ENCODE data around the gene SH3BGRL3. TPM values are rescaled to one million over a fixed set of nuclear protein-coding genes. Genes with fewer than 3 reads are reported as not detected.

The SH3BGRL3 gene
- total RNA-seq, 1 donor: 30.8 TPM

DNA sequence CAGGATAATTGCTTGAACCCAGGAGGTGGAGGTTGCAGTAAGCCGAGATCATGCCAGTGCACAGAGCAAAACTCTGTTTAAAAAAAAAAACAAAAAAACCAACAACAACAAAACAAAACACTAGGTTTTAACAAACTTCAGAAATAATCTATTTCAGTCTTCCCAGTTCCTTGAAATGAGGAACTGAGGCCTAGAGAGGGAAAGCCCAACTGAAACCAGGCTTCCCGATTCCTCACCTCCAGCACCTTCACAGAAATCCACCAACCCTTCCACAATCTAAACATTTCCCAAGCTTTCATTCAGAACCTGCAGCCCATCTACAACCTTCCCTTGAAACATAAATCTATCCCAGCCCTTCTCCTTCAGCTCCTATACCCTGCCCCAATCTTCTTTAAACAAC is 37.3 kb downstream of the SH3BGRL3 start:
- no peak for DNase-seq (ENCODE audit: insufficient read length, low spot score, missing footprints)
- Histone ChIP-seq H3K27ac (ENCODE audit: low read depth, low read length) (no peak overlapping the region), H3K79me2 (ENCODE audit: insufficient read depth, low read length) (no peaks in the 10 kb centered on the region), H3K4me2 (ENCODE audit: insufficient read depth, low read length) (no peak overlapping the region), H3K27me3 (ENCODE audit: insufficient read depth, low read length) (peaks cover 10% of the 10 kb centered on the region), H3K4me1 (ENCODE audit: insufficient read depth, low read length) (peaks cover 5% of the 10 kb centered on the region), H3K9me3 (ENCODE audit: low read depth, low read length) (no peaks in the 10 kb centered on the region), H2AFZ (ENCODE audit: low read length) (no peak overlapping the region), H3K36me3 (ENCODE audit: insufficient read depth, low read length) (no peaks in the 10 kb centered on the region), H3K4me3 (ENCODE audit: insufficient read depth, low read length) (no peak overlapping the region), H4K20me1 (ENCODE audit: insufficient read depth, low read length) (no peaks in the 10 kb centered on the region)
- TF ChIP-seq, protein P1, sequence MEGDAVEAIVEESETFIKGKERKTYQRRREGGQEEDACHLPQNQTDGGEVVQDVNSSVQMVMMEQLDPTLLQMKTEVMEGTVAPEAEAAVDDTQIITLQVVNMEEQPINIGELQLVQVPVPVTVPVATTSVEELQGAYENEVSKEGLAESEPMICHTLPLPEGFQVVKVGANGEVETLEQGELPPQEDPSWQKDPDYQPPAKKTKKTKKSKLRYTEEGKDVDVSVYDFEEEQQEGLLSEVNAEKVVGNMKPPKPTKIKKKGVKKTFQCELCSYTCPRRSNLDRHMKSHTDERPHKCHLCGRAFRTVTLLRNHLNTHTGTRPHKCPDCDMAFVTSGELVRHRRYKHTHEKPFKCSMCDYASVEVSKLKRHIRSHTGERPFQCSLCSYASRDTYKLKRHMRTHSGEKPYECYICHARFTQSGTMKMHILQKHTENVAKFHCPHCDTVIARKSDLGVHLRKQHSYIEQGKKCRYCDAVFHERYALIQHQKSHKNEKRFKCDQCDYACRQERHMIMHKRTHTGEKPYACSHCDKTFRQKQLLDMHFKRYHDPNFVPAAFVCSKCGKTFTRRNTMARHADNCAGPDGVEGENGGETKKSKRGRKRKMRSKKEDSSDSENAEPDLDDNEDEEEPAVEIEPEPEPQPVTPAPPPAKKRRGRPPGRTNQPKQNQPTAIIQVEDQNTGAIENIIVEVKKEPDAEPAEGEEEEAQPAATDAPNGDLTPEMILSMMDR (IDR thresholded peaks at IDR 0.05; ENCODE audit: extremely low read depth, low read depth, low read length): no peak

GRCh38 chr1:26317612-26318337 is 37.9 kb downstream of the SH3BGRL3 start, which contains the start of gene CD52:
Gene CD52 (plus strand): TSS chr1:26317958. CDS start chr1:26318018, 60 bp downstream.
- peak within 1 kb of the TSS; percentile 3 for H2AFZ ChIP-seq (ENCODE audit: low read length)
- peaks cover 5% of the 10 kb centered on the region for H3K4me1 ChIP-seq (ENCODE audit: insufficient read depth, low read length)
- TF ChIP-seq, protein P1 (IDR thresholded peaks at IDR 0.05; ENCODE audit: extremely low read depth, low read depth, low read length): no peak
- H3K36me3 ChIP-seq (ENCODE audit: insufficient read depth, low read length): no peaks in the 10 kb centered on the region
- no peak within 1 kb of the TSS for H3K27ac ChIP-seq (ENCODE audit: low read depth, low read length)
- H3K9me3 ChIP-seq (ENCODE audit: low read depth, low read length): no peaks in the 10 kb centered on the region
- H4K20me1 ChIP-seq (ENCODE audit: insufficient read depth, low read length): no peaks in the 10 kb centered on the region
- peaks cover 10% of the 10 kb centered on the region for H3K27me3 ChIP-seq (ENCODE audit: insufficient read depth, low read length)
- H3K79me2 ChIP-seq (ENCODE audit: insufficient read depth, low read length): no peaks in the 10 kb centered on the region
- H3K4me2 ChIP-seq (ENCODE audit: insufficient read depth, low read length): no peak within 1 kb of the TSS
- H3K4me3 ChIP-seq (ENCODE audit: insufficient read depth, low read length): no peak within 1 kb of the TSS
- DNase-seq (ENCODE audit: insufficient read length, low spot score, missing footprints): no peak

DNA sequence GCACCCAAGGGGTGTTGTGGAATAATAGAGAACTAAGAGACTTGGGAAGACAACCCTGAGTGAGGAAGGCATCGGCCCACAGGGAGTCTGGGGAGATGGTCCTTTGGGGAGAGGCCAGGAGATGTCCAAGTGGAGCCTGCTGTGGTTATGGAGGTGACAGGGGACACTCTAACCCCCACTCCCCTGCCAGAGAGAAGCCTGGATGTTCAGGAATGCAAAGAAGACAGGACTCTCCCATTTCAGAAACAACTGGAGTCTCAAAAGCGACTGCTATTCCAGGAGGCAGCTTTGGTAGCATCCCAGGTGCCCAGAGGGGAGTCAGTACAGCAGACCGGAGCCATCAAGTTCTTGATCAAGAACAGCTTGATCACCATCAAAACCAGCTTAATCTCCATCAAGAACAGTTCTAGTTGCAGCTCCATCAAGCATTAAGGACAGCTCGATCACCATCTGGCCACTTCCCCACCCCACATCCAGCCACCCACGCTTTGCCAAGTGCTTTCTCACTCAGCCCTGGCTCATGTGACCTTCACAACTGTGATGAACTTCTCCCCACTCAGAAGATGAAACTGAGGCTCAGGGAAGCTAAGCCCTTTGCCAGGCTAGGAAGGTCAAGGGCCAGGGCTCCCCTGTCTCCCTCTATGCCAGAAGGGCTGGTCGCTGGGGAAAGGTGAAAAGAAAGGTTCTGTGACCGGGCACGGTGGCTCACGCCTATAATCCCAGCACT is 38.6 kb downstream of the SH3BGRL3 start:
- Histone ChIP-seq H3K79me2 (ENCODE audit: insufficient read depth, low read length) (no peaks in the 10 kb centered on the region), H3K9me3 (ENCODE audit: low read depth, low read length) (no peaks in the 10 kb centered on the region), H4K20me1 (ENCODE audit: insufficient read depth, low read length) (no peaks in the 10 kb centered on the region), H2AFZ (ENCODE audit: low read length) (peak overlapping the region; percentile 3), H3K27ac (ENCODE audit: low read depth, low read length) (no peak overlapping the region), H3K4me2 (ENCODE audit: insufficient read depth, low read length) (no peak overlapping the region), H3K4me1 (ENCODE audit: insufficient read depth, low read length) (peaks cover 5% of the 10 kb centered on the region), H3K36me3 (ENCODE audit: insufficient read depth, low read length) (no peaks in the 10 kb centered on the region), H3K27me3 (ENCODE audit: insufficient read depth, low read length) (peaks cover 7% of the 10 kb centered on the region), H3K4me3 (ENCODE audit: insufficient read depth, low read length) (no peak overlapping the region)
- TF ChIP-seq, protein P1 (IDR thresholded peaks at IDR 0.05; ENCODE audit: extremely low read depth, low read depth, low read length): no peak
- peak; percentile 52 for DNase-seq (ENCODE audit: insufficient read length, low spot score, missing footprints)

DNA sequence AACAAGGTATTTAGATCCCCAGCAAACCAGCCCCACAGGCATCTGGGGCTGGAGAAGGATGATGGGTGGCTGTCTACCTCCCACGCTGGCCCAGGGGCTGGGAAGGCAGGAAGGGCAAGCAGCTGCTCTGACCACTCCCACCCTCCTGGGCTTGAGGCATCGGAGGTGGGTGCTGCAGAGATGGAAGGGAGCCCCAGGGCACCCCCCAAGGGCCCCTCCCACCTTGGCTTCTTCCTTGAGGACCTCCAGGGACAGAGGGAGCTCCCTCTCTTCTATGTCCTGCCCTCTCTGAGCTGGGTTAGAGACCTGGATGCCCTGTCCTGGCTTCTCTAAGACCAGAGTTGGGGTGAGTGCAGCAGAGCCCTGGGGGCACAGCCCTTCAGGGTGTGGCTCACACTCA is 41.0 kb downstream of the SH3BGRL3 start:
- no peak overlapping the region for H3K4me3 ChIP-seq (ENCODE audit: insufficient read depth, low read length)
- H3K36me3 ChIP-seq (ENCODE audit: insufficient read depth, low read length): no peaks in the 10 kb centered on the region
- no peaks in the 10 kb centered on the region for H3K27me3 ChIP-seq (ENCODE audit: insufficient read depth, low read length)
- H3K4me2 ChIP-seq (ENCODE audit: insufficient read depth, low read length): no peak overlapping the region
- no peaks in the 10 kb centered on the region for H3K9me3 ChIP-seq (ENCODE audit: low read depth, low read length)
- TF ChIP-seq, protein P1 (IDR thresholded peaks at IDR 0.05; ENCODE audit: extremely low read depth, low read depth, low read length): no peak
- H2AFZ ChIP-seq (ENCODE audit: low read length): peak overlapping the region; percentile 99
- H3K79me2 ChIP-seq (ENCODE audit: insufficient read depth, low read length): no peaks in the 10 kb centered on the region
- no peaks in the 10 kb centered on the region for H4K20me1 ChIP-seq (ENCODE audit: insufficient read depth, low read length)
- no peak for DNase-seq (ENCODE audit: insufficient read length, low spot score, missing footprints)
- peaks cover 5% of the 10 kb centered on the region for H3K4me1 ChIP-seq (ENCODE audit: insufficient read depth, low read length)
- H3K27ac ChIP-seq (ENCODE audit: low read depth, low read length): no peak overlapping the region
